HG03175 (cell line): ENCODE measurements around the gene ARL8B.
"Not testable (repeated sequence)": the region's sequence is repeated elsewhere in the genome, so short reads cannot be mapped to it uniquely, and the experiment has no call there.

Experiments
- ATAC-seq: cut with Tn5 transposase; IDR thresholded peaks from one replicate; pipeline ENCODE4 v1.9.1; 2021; ENCODE audit warnings: mild to moderate bottlenecking, moderate library complexity; ENCODE audit not compliant: unreplicated experiment

ARL8B gene

DNA sequence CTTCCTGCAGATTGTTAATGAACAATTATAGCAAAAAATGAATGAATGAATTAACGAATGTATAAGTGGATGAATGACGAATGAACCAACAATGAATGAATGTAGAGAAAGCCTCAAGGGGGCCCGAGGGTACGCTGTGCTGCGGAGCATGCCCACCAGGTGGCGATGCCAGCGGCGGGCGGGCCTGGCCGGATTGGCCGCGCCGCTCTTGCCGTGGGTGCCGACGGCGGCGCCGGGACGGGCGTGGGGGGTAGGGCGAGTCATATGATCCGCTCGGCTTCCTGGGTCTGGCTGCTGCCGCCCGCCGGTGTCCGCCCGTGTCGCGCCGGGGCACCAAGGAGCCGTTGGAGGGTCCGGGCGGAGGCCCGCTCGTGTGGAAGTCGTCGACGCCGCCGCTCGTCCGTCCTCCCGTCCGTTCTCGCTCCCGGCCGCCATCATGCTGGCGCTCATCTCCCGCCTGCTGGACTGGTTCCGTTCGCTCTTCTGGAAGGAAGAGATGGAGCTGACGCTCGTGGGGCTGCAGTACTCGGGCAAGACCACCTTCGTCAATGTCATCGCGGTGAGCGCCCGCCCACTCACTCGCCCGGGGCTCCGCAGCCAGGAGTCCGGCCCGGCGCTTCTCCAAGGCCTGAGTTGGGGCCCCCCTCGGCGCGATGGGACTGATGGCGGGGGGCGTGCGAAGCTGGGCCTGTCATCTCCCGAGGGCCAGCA lies at the start of gene ARL8B:
Gene ARL8B (plus strand): TSS at position 263 of the 711 bp plus-strand sequence. CDS start 174 bp downstream, at position 437.
- ATAC-seq: peak; percentile 94

DNA sequence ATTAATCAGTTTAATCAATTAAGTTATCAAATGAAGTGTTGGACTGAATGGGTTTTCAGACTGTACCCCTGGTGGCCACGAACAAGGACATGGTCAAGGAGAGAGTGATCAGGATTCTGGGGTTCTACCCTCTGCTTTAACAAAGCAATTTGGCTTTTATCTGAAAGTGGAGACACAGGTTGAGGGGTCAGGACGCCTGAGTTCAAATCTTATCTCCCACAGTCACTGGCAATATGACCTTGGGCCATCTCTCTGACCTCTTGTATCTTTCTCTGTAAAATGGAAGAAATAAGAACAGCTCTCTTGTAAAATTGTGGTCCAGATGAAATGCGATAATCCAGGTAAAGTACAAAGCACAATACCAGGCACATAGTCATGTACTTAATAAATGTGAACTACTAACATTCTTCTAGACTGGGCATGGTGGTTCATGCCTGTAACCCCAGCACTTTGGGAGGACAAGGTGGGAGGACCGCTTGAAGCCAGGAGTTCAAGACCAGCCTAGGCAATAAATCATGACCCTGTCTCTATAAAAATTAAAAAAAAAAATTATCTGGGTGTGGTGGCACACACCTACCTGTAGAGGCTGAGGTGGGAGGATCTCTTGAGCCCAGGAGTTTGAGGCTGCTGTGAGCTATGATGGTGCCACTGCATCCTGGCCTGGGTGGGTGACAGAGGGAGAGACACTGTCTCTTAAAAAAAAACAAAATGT lies 48.6 kb upstream of the ARL8B start:
- ATAC-seq: no peak

DNA sequence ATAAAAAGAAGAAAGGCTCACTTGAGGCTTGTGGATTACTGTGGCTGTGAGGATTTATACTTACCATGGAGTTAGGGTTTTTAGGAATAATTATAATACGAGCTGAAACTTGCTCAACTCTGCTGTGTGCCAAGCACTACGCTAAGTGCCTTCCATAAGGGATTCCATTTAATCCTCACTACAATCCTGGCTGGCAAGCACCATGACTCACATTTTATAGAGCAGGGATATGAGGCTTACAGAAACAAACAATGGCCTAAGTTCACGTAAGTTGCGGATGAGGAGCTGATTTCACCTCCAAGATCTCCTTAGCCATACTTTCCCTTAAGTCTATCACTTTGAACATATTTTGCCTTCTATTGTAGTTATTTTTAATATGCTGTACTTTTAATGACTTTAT lies 43.9 kb upstream of the ARL8B start:
- ATAC-seq: no peak

DNA sequence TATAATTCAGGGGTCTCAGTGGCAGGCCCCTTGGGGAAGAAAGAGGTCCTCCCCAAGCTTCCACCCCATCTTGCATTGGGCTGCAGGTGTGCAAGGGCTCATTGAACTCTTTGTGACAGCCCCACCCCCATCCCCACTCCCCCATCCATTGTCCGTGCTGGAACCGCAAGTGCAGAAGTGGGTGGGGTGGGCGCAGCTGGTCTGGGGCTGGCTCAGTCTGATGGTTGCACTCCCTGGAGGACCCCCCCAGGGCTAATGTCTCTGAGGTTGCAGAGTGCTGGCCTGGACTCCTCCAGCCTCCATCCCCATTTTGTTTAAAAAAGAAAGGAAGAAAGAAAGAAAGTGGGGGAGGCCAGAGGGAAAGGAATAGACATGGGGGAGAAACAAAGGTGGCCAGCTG lies 42.3 kb upstream of the ARL8B start:
- ATAC-seq: no peak

DNA sequence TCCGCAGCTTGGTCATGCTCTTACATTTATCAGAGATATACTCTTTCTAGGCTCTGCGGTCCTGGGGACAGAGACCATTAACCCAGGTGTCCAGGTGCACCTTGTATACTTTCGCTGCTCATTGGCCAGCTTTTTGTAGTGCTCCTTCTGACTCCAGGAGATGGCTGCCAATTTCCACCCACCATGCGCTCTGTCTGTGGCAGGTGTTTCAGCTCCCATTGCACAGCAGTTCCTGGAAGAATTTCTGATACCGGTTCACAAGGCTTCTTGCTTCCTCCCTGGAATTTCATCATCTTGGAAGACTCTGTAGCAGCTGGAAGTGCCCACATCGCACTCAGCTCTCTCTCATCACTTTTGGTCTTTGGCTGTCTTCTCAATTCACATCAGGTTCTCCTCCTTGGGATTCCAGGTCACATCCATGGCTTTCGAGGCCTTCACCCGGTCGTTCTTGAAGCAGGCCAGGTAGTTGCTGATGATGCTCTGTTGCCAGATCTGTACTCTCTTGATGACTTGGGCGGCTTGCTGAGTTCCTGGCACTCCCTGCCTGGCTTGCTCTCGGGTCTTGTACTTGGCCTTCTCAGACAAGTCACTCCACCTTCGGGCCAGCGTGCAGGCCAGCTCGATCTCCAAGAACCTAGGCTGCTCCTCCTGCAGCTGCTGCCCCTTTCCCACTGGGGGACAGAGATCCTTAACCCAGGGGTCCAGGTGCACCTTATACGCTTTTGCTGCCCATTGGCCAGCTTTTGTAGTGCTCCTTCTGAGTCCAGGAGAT lies 41.1 kb upstream of the ARL8B start:
- no peak for ATAC-seq

DNA sequence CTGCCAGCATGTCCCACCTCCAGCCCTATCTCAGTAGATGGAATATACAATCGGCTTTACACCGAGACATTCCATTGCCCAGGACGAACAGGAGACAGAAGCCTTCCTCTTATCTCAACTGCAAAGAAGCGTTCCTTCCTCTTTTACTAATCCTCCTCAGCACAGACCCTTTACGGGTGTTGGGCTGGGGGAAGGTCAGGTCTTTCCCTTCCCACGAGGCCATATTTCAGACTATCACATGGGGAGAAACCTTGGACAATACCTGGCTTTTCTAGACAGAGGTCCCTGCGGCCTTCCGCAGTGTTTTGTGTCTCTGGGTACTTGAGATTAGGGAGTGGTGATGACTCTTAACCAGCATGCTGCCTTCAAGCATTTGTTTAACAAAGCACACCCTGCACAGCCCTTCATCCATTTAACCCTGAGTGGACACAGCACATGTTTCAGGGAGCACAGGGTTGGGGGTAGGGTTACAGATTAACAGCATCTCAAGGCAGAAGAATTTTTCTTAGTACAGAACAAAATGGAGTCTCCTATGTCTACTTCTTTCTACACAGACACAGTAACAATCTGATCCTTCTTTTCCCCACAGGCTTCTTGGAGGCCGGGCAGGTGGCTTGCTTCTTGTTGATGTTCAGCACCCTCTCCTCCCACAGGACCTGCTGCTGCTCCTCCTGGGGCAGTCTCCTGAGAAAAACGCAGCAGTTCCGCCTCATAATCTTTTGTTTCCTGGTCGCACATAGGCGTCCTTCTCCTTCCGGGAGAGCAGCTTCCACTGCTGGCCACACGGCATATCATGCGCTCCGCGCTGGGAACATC lies 39.9 kb upstream of the ARL8B start:
- ATAC-seq: not testable (repeated sequence)

DNA sequence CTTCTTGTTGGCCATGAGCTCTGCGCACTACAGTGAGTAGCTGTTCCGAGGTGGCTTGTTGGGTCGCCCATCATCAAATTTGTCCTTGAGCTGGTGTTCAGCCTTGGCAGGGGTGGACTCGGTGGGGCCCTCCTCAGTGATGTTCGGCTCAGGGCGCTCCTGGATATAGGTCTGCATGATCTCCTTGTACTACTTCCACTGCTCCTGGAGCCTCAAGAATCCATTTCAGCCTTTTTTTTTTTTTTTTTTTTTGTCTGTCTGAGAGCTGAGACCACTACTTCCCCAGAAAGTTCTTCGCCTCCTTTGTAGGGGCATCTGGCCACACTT lies 39.3 kb upstream of the ARL8B start:
- ATAC-seq: no peak

DNA sequence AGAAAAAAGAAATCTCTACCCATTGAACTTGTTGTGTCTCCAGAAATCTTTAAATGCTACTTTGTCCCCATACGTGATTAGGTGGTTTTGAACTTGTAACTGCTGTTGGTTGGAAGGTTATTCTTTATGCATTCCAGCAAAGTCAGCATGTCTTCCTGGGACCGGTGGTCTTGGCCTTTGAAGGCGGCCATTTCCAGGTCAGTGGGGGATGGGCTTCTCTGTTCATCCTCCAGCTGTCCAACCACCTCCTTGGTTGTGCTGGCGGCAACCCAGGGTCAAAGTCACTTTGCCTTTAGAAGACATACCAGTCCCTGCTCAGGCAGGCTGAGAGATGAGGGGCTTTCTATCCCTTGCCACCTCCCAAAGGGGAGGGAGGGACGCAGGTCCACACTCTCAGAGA lies 37.9 kb upstream of the ARL8B start:
- ATAC-seq: no peak

DNA sequence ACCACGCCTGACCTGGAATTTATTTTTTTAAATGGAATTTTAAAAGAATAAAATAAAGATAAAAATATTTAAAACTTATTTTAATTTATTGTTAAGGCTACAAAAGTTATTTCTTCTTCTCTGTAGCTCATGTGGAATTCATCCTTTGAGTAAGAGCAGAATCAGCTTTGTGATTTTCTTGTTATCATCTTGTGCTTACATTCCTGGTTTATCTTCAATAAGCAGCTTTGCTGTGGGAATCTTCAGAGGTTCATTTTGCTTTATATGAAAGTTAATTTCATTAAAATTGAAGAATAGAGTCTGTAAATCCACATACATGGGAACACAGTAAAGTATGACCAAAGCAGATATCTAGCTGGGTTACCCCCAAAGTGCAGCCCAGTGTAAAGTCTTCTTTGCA lies 35.4 kb upstream of the ARL8B start:
- no peak for ATAC-seq

DNA sequence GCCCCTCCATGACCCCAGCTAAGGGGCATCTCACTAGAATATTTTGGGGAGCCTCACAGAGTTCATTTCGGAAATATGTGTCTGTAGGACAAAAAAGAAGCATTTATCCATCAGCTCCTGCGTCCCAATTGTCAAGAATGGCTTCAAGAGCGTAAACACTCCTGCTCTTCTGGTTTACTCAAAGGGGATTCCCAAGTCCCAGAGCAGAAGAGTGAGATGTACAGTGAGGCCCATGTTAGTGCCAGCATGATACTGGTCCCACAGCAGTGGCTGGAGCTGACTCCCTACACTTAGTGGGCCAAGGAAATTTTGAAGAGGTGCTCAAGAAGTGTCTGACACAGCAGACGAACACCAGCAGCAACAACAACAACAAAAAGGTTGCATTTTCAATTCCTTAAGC lies 34.9 kb upstream of the ARL8B start:
- no peak for ATAC-seq

DNA sequence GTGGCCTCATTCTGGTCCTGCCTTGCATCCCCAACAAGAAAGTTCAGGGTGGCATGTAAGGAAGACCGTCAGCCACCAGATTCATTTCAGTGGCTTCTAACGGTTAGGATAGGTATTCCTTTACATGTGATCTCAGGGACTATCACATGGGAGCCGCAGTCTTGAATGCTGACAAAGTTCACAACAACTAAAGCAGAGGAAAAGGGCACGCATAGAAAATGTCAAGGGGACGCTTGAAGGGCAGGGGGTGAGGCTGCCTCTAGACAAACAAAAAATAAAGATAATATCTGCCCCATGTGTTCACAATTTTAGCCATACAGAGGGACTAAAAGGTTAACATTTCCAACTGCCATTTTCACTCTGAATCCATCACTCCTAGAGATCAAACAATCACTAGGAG lies 31.9 kb upstream of the ARL8B start:
- ATAC-seq: no peak

DNA sequence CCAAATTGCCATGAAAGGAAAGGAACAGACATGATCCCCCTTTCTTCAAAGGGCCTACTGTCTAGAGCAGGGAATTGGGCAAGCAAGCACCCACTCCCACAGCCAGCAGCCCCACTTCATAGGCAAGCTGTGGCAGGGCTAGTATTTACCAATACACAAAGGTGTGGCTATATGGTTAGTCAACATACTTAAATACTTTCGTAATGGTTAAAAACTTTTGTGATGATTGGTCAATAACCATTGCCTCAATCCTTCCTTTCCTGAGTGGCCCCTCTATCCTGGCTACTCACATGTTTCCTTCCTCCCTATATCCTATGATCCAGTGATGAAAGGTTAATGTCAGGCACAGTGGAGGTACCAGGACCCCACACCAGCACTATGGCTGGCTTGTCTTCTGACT lies 30.1 kb upstream of the ARL8B start:
- no peak for ATAC-seq

DNA sequence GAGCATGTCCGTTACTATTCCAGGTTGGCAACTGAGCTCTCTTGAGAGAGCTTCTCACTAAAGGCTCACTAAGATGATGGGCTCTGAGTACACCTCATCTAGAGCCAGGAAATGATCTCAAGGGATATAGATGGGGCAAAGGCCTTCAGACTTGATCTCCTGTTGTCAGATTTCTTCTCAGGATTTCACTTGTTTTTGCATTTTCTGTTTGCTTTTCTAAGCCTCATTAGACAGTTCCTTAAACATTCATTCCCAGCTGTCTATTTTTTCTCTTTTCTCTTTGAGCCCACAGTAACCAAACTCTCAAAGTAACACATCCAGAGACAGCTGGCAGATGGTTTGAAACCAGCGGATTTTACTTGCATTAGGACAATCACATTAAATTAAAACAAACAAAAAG lies 28.4 kb upstream of the ARL8B start:
- no peak for ATAC-seq

DNA sequence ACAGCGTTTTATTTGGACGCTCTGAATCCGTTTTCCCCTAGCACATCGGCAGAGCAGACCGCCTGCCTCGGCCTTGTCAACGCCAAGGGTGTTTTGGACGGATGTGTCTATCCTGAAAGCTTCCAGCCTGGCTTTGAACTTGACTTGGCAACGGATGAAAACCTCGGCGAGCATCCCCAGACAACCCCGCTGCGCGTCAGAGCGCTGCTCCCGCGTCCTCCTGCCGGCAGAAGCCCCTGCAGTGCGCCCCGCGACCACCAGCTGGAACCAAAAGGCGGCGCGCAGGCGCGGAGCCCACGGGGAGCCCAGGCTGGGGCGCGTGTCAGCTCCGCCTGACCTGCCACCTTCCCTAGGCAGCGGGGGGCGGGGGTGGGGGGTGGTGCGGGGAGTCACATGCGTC lies 26.2 kb upstream of the ARL8B start:
- no peak for ATAC-seq

DNA sequence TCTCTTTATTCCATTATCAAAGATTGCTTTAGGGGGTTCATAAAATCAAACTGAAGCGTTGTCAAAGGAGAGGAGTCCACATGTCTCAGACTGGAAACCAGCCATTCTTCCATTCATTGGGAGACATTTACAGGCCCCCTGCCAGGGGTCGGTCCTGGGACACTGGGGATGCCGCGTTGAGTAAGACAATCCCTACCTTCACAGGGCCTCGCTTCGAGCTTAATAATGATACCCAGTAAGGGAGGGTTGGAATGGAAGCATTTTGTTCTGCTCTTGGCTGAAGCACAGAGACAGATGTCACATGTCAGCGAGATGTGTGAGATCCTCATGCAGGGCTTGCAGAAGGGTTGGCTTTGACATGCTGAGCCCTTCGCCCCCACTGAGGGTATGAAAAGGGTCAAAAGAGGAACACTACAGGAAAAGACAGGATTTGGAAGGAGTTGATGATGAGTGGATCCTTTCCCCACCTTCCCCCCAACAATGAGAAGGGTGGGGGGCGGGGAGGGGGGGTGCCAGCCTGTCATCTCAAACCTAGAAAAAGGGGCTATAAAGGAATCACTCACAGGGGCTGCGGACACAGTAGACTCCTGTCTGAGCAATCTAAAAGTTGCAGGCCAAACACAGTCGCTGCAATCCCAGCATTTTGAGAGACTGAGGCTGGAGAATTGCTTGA lies 25.6 kb upstream of the ARL8B start:
- no peak for ATAC-seq

DNA sequence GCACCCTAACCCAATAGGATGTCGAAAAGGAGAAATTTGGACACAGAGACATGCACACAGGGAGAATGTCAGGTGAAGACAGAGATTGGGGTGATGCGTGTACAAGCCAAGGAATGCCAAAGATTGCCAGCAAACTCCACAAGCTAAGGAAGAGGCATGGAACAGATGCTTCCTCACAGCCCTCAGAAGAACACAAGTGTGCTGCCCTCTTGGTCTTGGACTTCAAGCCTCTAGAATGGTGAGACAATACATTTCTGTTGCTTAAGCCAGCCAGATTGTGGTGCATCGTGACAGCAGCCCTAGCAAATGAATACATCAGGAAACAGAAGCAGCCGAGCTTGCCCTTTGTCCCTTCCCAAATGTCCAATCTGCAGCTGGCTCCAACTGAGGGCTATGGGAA lies 23.7 kb upstream of the ARL8B start:
- no peak for ATAC-seq

DNA sequence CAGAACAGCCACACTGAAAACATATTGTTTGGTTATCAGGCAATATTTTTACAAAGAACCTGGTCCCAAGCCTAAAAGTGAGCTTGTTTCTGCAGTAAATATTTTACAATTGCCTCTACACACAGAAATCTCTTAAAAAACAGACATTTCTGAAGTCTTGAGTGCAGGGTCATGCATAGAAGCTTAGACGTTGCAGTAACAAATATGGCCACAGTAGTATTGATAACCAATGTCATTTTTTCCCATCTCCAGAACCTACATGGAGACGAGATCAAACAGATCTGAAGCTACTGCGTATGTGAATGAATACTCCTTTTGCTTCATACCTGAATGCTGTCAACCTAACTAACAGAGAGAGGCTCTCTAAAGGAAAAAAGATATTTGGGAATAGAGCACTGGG lies 19.6 kb upstream of the ARL8B start:
- no peak for ATAC-seq

DNA sequence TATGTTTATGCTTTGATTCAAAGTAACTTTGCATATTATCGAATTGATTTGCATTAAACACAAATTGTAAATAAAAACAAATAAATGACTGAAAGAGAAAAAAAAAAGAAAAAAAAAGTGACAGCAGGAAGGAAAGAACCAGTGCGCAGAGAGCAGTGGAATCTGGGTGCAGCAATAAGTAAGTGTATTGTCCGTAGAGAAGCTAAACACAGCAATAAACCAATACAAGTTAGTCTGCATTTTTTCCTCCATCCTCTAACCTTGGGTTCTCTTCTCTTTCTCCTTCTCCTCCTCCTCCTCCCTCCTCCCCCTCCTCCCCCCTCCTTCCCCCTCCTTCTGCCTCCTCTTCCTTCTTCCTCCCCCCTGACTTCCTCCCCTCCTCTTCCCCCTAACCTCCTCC lies 18.3 kb upstream of the ARL8B start:
- ATAC-seq: no peak

DNA sequence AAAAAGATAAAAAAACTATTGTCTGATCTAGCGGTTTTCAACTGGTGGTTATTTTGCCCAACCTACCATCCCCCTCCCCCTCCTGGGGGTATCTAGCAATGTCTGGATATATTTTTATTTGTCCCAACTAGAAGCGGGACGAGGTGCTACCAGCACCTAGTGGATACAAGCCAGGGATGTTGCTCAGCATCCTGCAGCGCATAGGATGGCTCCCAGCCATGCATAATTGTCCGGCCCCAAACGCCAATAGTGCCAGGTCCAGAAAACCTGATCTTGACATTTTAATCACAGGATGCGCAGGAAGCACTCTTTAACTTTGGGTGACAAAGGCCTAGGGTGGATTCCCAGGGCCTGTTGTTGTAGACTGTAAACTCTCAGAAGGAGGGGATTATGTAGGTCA lies 17.0 kb upstream of the ARL8B start:
- no peak for ATAC-seq

DNA sequence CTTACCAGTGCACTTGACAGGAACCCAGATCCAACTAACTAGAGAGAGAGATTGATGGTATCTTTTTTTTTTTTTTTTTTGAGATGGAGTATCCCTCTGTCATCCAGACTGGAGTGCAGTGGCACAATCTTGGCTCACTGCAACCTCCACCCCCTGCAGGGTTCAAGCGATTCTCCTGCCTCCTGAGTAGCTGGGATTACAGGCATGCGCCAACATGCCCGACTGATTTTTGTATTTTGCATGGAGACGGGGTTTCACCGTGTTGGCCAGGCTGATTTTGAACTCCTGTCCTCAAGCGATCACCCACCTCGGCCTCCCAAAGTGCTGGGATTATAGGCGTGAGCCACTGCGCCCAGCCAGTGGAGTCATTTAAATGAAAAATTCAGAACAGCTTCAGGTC lies 15.7 kb upstream of the ARL8B start:
- not testable (repeated sequence) for ATAC-seq

DNA sequence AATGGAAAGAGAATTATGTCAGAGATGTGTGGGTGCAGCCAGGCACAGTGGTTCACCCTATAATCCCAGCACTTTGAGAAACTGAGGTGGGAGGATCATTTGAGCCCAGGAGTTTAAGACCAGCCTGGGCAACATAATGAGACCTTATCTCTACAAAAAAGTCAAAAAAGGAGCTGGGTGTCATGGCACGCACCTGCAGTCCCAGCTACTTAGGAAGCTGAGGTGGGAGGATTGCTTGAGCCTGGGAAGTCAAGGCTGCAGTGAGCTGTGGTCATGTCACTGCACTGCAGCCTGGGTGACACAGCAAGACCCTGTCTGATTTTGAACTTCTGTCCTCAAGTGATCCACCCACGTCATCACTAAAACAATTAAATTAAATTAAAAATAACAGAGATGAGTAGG lies 15.2 kb upstream of the ARL8B start:
- ATAC-seq: not testable (repeated sequence)
